Measurements from ENCODE around the gene COX5B.

The COX5B gene

GRCh38 chr2:97660044-97660774 is 14.3 kb downstream of the COX5B start:
- DNase-seq (ENCODE audit: low read depth): no peak
- no peak overlapping the region for H3K4me3 ChIP-seq (ENCODE audit: low read length)
- no peak for TF ChIP-seq CTCF (IDR thresholded peaks at IDR 0.05; ENCODE audit: insufficient read depth, low read depth, low read length, missing control alignments)

GRCh38 chr2:97660775-97661389 is 15.0 kb downstream of the COX5B start:
- no peak overlapping the region for H3K4me3 ChIP-seq (ENCODE audit: low read length)
- no peak for TF ChIP-seq CTCF (IDR thresholded peaks at IDR 0.05; ENCODE audit: insufficient read depth, low read depth, low read length, missing control alignments)
- no peak for DNase-seq (ENCODE audit: low read depth)

GRCh38 chr2:97661927-97662326 is 16.1 kb downstream of the COX5B start:
- no peak for DNase-seq (ENCODE audit: low read depth)
- no peak for TF ChIP-seq CTCF (IDR thresholded peaks at IDR 0.05; ENCODE audit: insufficient read depth, low read depth, low read length, missing control alignments)
- H3K4me3 ChIP-seq (ENCODE audit: low read length): no peak overlapping the region

GRCh38 chr2:97662386-97662894 is 16.6 kb downstream of the COX5B start:
- TF ChIP-seq CTCF (IDR thresholded peaks at IDR 0.05; ENCODE audit: insufficient read depth, low read depth, low read length, missing control alignments): no peak
- peak overlapping the region; percentile 70 for H3K4me3 ChIP-seq (ENCODE audit: low read length)
- DNase-seq (ENCODE audit: low read depth): no peak

- DNase-seq (ENCODE audit: low read depth): peak; percentile 74
- H3K4me3 ChIP-seq (ENCODE audit: low read length): peak overlapping the region; percentile 70
- no peak for TF ChIP-seq CTCF (IDR thresholded peaks at IDR 0.05; ENCODE audit: insufficient read depth, low read depth, low read length, missing control alignments)
Measured at GRCh38 chr2:97662895-97663625, 17.2 kb downstream of the COX5B start.

GRCh38 chr2:97663626-97663961 is 17.7 kb downstream of the COX5B start:
- no peak for TF ChIP-seq CTCF (IDR thresholded peaks at IDR 0.05; ENCODE audit: insufficient read depth, low read depth, low read length, missing control alignments)
- no peak for DNase-seq (ENCODE audit: low read depth)
- H3K4me3 ChIP-seq (ENCODE audit: low read length): peak overlapping the region; percentile 70
